ENCODE data around the gene DCAF5.
"Not testable (repeated sequence)": the region's sequence is repeated elsewhere in the genome, so short reads cannot be mapped to it uniquely, and the experiment has no call there.

The DCAF5 gene

DNA sequence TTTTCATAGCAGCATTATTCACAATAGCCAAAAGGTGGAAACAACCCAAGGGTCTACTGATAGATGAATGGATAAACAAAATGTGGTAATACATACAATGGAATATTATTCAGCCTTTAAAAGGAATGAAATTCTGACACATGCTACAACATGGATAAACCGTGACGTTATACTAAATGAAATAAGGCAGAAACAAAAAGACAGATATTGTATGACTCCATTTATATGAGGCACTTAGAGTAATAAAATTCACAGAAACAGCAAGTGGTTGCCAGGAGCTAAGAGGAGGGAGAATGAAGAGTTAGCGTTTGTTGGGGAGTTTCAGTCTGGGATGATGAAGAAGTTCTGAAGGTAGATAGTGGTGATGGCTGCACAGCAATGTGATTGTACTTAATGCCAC lies 76.6 kb downstream of the DCAF5 start:
- Histone ChIP-seq H3K4me1 (ENCODE audit: control insufficient read depth, insufficient read depth, low read length) (no peaks in the 10 kb centered on the region), H3K27me3 (ENCODE audit: control insufficient read depth, insufficient read depth, low read length, poor library complexity, severe bottlenecking) (no peaks in the 10 kb centered on the region), H3K27ac (ENCODE audit: insufficient read depth, low read depth, low read length, poor library complexity, severe bottlenecking) (no peak overlapping the region), H3K36me3 (ENCODE audit: control insufficient read depth, insufficient read depth, low read length) (no peaks in the 10 kb centered on the region), H3K4me3 (ENCODE audit: insufficient read depth, low read depth, low read length) (no peak overlapping the region), H3K9me3 (ENCODE audit: control insufficient read depth, low read length) (no peaks in the 10 kb centered on the region)
- 82 to 89% methylated on average over 3 of the region's 3 CpGs for WGBS, 2 experiments

DNA sequence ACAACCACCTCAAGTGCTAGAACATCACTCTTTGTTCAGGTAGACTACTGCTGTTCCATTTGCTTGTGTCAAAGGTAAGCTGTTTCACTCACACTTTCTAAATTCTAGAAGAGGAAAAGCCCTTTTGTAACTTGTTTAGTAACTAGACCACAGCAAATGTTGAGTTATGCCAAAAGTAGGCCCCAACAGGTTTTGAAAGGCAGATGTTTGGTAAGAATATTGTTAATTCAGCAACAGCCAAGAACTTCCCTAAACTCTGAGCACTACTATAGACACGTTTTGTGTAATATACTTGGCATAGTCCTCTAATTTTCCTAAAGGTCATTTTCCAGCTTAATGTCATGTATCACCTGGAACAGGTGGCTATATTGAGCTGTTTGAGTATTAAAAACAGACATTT lies 79.0 kb downstream of the DCAF5 start:
- no peak overlapping the region for H3K27ac ChIP-seq (ENCODE audit: insufficient read depth, low read depth, low read length, poor library complexity, severe bottlenecking)
- H3K4me1 ChIP-seq (ENCODE audit: control insufficient read depth, insufficient read depth, low read length): no peaks in the 10 kb centered on the region
- H3K4me3 ChIP-seq (ENCODE audit: insufficient read depth, low read depth, low read length): no peak overlapping the region
- no peaks in the 10 kb centered on the region for H3K27me3 ChIP-seq (ENCODE audit: control insufficient read depth, insufficient read depth, low read length, poor library complexity, severe bottlenecking)
- no peaks in the 10 kb centered on the region for H3K9me3 ChIP-seq (ENCODE audit: control insufficient read depth, low read length)
- WGBS, 2 experiments: 93 to 100% methylated on average over 1 of the region's 1 CpG
- H3K36me3 ChIP-seq (ENCODE audit: control insufficient read depth, insufficient read depth, low read length): no peaks in the 10 kb centered on the region

DNA sequence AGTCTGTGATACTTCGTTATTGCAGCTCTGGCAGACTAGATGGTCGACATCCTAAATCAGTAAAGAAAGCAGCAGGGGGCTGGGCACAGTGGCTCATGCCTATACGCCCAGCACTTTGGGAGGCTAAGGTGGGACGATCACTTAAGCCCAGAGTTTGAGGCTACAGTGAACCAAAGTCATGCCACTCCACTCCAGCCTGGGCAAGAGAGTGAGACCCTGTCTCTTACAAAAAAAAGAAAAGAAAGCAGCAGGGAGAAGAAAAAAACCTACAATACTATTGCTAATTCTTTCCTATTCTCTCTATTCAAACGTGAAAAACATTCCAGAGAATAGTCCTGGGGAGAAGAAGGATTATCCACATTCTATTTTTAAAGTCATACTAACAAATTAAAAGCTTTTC lies 79.5 kb downstream of the DCAF5 start:
- Histone ChIP-seq H3K4me3 (ENCODE audit: insufficient read depth, low read depth, low read length) (no peak overlapping the region), H3K9me3 (ENCODE audit: control insufficient read depth, low read length) (no peaks in the 10 kb centered on the region), H3K27ac (ENCODE audit: insufficient read depth, low read depth, low read length, poor library complexity, severe bottlenecking) (no peak overlapping the region), H3K27me3 (ENCODE audit: control insufficient read depth, insufficient read depth, low read length, poor library complexity, severe bottlenecking) (no peaks in the 10 kb centered on the region), H3K36me3 (ENCODE audit: control insufficient read depth, insufficient read depth, low read length) (no peaks in the 10 kb centered on the region), H3K4me1 (ENCODE audit: control insufficient read depth, insufficient read depth, low read length) (no peaks in the 10 kb centered on the region)
- WGBS, 2 experiments: 76 to 82% methylated on average over 4 to 5 of the region's 5 CpGs

DNA sequence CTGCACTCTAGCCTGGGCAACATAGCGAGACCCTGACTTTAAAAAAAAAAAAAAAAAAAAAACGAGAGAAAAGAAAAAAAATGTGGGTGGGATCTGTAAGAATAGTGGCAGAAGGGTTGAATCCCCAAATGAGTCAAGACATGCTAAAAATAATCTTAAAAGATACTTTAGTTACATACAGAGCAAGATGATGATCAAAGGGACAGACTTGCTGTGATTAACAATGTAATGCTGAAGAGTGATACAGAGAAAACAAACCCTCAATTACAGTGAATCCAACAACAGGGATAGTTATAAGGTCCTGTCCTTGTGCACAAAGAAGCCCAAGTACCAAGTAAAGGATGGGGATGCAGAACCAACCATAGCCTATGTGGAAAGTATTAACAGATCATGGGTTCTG lies 80.3 kb downstream of the DCAF5 start:
- H3K9me3 ChIP-seq (ENCODE audit: control insufficient read depth, low read length): no peaks in the 10 kb centered on the region
- no peak overlapping the region for H3K4me3 ChIP-seq (ENCODE audit: insufficient read depth, low read depth, low read length)
- H3K27me3 ChIP-seq (ENCODE audit: control insufficient read depth, insufficient read depth, low read length, poor library complexity, severe bottlenecking): no peaks in the 10 kb centered on the region
- WGBS, 2 experiments: 88 to 100% methylated on average over 1 to 2 of the region's 2 CpGs
- H3K36me3 ChIP-seq (ENCODE audit: control insufficient read depth, insufficient read depth, low read length): no peaks in the 10 kb centered on the region
- H3K27ac ChIP-seq (ENCODE audit: insufficient read depth, low read depth, low read length, poor library complexity, severe bottlenecking): no peak overlapping the region
- H3K4me1 ChIP-seq (ENCODE audit: control insufficient read depth, insufficient read depth, low read length): no peaks in the 10 kb centered on the region

DNA sequence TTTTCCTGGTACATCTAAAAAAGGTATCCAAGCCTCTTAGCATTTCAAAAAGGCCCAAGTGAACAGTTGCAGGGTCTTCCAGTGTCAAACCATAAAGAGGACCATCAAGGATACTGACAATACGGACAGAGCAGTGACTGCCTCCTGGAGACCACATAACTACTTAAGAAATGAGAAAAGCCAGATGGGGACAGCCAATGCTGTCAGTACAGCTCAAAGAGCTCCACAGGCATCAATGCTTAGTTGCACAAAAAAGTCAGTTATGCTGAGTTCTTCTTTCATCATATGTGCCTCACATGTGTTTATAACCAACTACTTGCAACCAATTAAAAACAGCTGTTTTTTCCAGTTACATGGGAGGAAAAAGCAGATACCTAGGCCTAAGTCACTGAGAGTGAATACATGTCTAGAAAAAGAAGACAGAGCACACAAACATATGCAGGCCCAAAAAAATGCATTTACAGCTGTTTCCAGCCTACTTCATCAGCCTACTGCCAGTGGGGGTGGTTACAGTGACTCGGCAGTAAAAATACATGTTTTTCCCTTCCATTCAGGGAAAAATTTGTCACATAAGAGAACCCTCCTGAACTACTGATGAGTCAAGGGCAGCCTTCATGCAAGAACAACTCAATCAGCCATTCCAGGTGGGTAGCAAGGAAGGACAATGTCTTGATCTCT lies 84.0 kb downstream of the DCAF5 start:
- H3K4me3 ChIP-seq (ENCODE audit: insufficient read depth, low read depth, low read length): no peak overlapping the region
- 93 to 98% methylated on average over 2 of the region's 2 CpGs for WGBS, 2 experiments
- H3K36me3 ChIP-seq (ENCODE audit: control insufficient read depth, insufficient read depth, low read length): no peaks in the 10 kb centered on the region
- no peaks in the 10 kb centered on the region for H3K9me3 ChIP-seq (ENCODE audit: control insufficient read depth, low read length)
- H3K27ac ChIP-seq (ENCODE audit: insufficient read depth, low read depth, low read length, poor library complexity, severe bottlenecking): no peak overlapping the region
- H3K4me1 ChIP-seq (ENCODE audit: control insufficient read depth, insufficient read depth, low read length): no peaks in the 10 kb centered on the region
- H3K27me3 ChIP-seq (ENCODE audit: control insufficient read depth, insufficient read depth, low read length, poor library complexity, severe bottlenecking): no peaks in the 10 kb centered on the region

DNA sequence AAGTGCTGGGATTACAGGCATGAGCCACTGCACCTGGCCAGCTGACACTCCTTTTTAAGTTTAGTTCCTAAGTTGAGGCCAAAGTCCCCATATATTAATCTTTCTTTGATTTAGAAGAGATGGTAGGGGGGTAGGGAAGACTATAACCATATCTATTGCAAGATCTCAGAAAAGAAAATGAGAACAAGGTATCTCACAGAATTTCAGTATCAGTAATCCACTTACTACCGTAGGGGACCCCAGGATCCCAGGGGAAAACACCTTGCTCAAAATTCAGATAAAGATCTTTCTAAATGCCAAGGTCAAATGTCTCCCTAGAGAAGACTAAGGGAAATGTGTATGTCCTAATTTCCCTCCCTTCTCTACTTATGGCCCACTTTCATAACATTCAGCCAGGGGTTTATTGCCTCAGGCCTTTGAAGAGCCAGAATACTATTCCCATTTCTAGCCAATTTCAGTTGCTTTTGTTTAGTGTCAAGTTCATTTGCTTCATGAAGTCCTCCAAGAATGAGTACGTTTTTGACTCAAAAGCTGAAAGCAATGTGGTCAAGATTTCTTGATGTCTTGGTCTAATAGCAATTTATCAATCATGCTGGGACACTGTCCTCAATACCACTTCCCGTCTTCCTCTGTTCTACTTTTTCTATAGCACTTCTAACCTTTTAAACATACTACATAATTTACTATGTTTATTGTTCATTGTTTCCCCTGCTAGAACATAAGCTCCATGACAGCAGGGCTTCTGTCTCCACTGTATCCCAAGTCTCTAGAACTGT lies 86.3 kb downstream of the DCAF5 start:
- H3K36me3 ChIP-seq (ENCODE audit: control insufficient read depth, insufficient read depth, low read length): peaks cover 2% of the 10 kb centered on the region
- H3K4me3 ChIP-seq (ENCODE audit: insufficient read depth, low read depth, low read length): no peak overlapping the region
- H3K27me3 ChIP-seq (ENCODE audit: control insufficient read depth, insufficient read depth, low read length, poor library complexity, severe bottlenecking): no peaks in the 10 kb centered on the region
- H3K27ac ChIP-seq (ENCODE audit: insufficient read depth, low read depth, low read length, poor library complexity, severe bottlenecking): no peak overlapping the region
- no peaks in the 10 kb centered on the region for H3K4me1 ChIP-seq (ENCODE audit: control insufficient read depth, insufficient read depth, low read length)
- 95% methylated on average over 3 of the region's 3 CpGs for WGBS, 2 experiments
- H3K9me3 ChIP-seq (ENCODE audit: control insufficient read depth, low read length): no peaks in the 10 kb centered on the region

DNA sequence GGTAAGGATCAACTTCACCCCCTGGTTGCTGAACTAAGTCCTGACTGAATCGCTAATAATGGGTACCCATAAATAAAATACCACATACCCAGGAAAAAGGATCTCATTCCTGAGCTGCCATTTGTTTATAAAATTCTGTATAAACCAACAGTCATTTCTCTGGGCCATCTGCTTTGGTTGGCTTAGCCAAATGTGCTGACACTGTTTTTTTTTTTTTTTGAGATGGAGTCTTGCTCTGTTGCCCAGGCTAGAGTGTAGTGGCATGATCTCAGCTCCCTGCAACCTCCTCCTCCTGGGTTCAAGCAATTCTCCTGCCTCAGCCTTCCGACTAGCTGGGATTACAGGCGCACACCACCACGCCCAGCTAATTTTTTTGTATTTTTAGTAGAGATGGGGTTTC lies 87.0 kb downstream of the DCAF5 start:
- not testable (repeated sequence) for H3K9me3 ChIP-seq (ENCODE audit: control insufficient read depth, low read length); H3K4me3 ChIP-seq (ENCODE audit: insufficient read depth, low read depth, low read length); H3K27me3 ChIP-seq (ENCODE audit: control insufficient read depth, insufficient read depth, low read length, poor library complexity, severe bottlenecking); H3K27ac ChIP-seq (ENCODE audit: insufficient read depth, low read depth, low read length, poor library complexity, severe bottlenecking); H3K36me3 ChIP-seq (ENCODE audit: control insufficient read depth, insufficient read depth, low read length); H3K4me1 ChIP-seq (ENCODE audit: control insufficient read depth, insufficient read depth, low read length)
- WGBS, 2 experiments: 97 to 99% methylated on average over 4 of the region's 4 CpGs

DNA sequence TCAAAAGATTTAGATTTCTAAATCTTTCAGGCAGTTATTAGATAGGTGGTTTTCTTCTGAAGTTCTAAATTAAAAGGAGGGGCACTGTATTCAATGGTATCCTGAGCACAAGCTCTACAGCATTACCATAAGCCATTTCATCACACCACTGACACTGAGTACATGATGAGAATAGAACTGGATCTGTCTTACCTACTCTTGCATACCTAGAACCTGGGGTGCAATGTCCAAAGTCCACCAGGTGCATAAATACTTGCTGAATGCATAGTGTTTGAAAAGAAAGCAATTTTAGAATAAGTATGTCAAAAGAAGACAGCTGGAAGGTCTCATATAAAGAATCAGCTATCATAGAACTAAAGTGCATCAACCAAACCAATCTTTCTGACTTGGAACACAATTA lies 88.3 kb downstream of the DCAF5 start:
- H3K27ac ChIP-seq (ENCODE audit: insufficient read depth, low read depth, low read length, poor library complexity, severe bottlenecking): no peak overlapping the region
- H3K36me3 ChIP-seq (ENCODE audit: control insufficient read depth, insufficient read depth, low read length): peaks cover 14% of the 10 kb centered on the region
- no peaks in the 10 kb centered on the region for H3K27me3 ChIP-seq (ENCODE audit: control insufficient read depth, insufficient read depth, low read length, poor library complexity, severe bottlenecking)

DNA sequence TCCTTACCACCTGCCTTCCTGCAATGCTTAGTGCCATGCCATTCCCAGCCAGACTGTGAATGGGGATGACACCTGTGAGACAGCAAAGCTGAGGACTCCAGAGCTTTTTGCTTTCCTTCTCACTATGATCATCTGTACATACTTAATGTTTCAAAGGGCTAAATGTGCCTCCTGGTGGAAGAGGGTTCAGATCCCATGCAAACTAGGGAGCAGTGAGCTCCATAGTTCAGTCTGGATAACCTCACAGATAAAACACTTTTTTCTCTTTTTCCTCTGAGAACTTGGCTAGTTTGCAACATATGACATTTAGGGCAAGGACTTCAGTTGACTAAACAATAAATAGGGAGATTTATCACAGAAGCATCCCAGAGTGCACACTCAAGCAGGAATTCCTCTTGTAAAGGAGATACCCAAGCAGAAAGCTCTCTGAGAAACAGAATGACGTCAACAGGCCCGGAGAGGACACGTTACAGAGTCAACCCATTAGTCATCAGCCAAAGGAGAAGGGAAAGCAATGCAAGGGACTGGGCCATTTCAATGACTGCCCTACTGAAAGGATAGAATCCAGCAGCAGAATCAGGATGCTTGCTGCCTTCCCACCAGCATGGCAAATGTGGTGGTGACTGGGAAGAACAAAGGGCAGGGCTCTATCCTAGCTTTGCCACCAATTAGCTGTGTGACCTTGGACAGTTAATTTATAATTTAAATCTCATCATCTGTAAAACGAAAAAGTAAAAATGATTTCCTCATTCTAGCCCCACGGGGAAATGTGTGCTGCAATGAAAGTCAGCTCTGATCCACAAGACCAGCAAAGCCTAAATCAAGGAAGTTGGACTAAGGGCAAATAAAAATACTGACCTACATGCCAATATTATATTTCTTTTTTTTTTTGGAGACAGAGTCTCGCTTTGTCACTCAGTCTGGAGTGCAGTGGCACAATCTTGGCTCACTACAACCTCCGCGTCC lies 93.0 kb downstream of the DCAF5 start:
- Histone ChIP-seq H3K36me3 (ENCODE audit: control insufficient read depth, insufficient read depth, low read length) (peaks cover 19% of the 10 kb centered on the region), H3K27ac (ENCODE audit: insufficient read depth, low read depth, low read length, poor library complexity, severe bottlenecking) (no peak overlapping the region), H3K4me3 (ENCODE audit: insufficient read depth, low read depth, low read length) (no peak overlapping the region), H3K27me3 (ENCODE audit: control insufficient read depth, insufficient read depth, low read length, poor library complexity, severe bottlenecking) (no peaks in the 10 kb centered on the region), H3K9me3 (ENCODE audit: control insufficient read depth, low read length) (no peaks in the 10 kb centered on the region), H3K4me1 (ENCODE audit: control insufficient read depth, insufficient read depth, low read length) (no peaks in the 10 kb centered on the region)
- WGBS, 2 experiments: 92 to 94% methylated on average over 8 of the region's 8 CpGs

More for the DNA sequence above, 88.3 kb downstream of the DCAF5 start:
- Histone ChIP-seq H3K4me3 (ENCODE audit: insufficient read depth, low read depth, low read length) (no peak overlapping the region), H3K9me3 (ENCODE audit: control insufficient read depth, low read length) (no peaks in the 10 kb centered on the region), H3K4me1 (ENCODE audit: control insufficient read depth, insufficient read depth, low read length) (no peaks in the 10 kb centered on the region)
